ENCODE data around the gene SLC2A1.

Gene SLC2A1

DNA sequence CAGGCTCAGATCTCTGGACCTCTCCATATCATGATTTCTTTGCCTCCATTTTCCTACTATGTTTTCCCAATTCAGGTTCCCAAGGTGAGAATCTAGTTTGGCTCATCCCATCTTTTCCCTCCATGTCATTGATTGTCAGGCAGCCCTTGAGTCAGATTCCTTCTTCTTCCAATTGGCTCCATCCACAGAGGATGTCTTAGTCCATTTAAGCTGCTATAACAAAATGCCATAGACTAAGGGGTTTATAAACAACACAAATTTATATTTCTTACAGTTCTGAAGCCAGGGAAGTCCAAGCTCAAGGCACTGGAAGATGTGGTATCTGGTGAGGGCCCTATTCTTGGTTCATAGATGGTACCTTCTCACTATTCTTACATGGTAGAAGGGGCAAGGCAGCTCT, 42.8 kb upstream of the SLC2A1 start:
- peaks cover 11% of the 10 kb centered on the region; the same call in 1 of the 2 replicates for H3K27me3 ChIP-seq (ENCODE audit: control insufficient read depth, low read length)
- no peak for TF ChIP-seq CTCF (IDR thresholded peaks at IDR 0.05; ENCODE audit: low read depth, low read length, poor library complexity, severe bottlenecking)
- TF ChIP-seq EZH2phosphoT487 (IDR thresholded peaks at IDR 0.05; ENCODE audit: borderline replicate concordance, low read length), result no peak
- no peak overlapping the region for H3K27ac ChIP-seq (ENCODE audit: low read depth, low read length)
- H3K4me1 ChIP-seq (ENCODE audit: control insufficient read depth, low read length), result no peaks in the 10 kb centered on the region
- no peaks in the 10 kb centered on the region for H3F3A ChIP-seq (ENCODE audit: control insufficient read depth, insufficient read depth)
- no peak overlapping the region for H3K4me2 ChIP-seq (ENCODE audit: low read length)
- no peaks in the 10 kb centered on the region for H3K36me3 ChIP-seq (ENCODE audit: control insufficient read depth, low read length)
- H3K4me3 ChIP-seq (ENCODE audit: low read length), result no peak overlapping the region
- no peaks in the 10 kb centered on the region for H3K79me2 ChIP-seq (ENCODE audit: control insufficient read depth, low read length)
- no peaks in the 10 kb centered on the region for H3K9me2 ChIP-seq (replicated peaks; ENCODE audit: control insufficient read depth, low read length)
- no peaks in the 10 kb centered on the region for H3K9me3 ChIP-seq (ENCODE audit: control insufficient read depth, insufficient read depth, low read length)
- no peaks in the 10 kb centered on the region for H4K20me1 ChIP-seq (ENCODE audit: control insufficient read depth, insufficient read depth, low read depth, low read length)

DNA sequence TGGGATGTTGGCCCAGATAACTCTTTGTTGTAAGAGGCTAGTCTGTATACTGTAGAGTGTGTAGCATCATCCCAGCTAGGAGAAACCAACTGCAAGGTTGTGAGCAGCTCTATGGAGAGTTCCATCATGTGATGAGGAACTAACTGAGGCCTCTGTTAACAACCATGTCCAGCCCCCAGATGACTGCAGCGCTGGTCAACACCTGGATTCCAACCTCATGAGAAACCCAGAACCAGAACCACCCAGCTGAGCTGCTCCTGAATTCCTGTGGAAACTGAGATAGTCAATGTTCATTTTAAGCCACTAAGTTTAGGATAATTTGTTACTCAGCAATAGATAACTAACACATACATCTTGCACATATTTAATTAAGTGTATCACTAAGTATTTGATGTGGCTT, 41.6 kb upstream of the SLC2A1 start:
- Histone ChIP-seq H3K27ac (ENCODE audit: low read depth, low read length) (no peak overlapping the region), H3K4me1 (ENCODE audit: control insufficient read depth, low read length) (no peaks in the 10 kb centered on the region), H3K4me2 (ENCODE audit: low read length) (no peak overlapping the region), H3K9me2 (replicated peaks; ENCODE audit: control insufficient read depth, low read length) (no peaks in the 10 kb centered on the region), H3K27me3 (ENCODE audit: control insufficient read depth, low read length) (peaks cover 11% of the 10 kb centered on the region; the same call in 1 of the 2 replicates), H4K20me1 (ENCODE audit: control insufficient read depth, insufficient read depth, low read depth, low read length) (no peaks in the 10 kb centered on the region), H3K4me3 (ENCODE audit: low read length) (no peak overlapping the region), H3F3A (ENCODE audit: control insufficient read depth, insufficient read depth) (no peaks in the 10 kb centered on the region), H3K9me3 (ENCODE audit: control insufficient read depth, insufficient read depth, low read length) (no peaks in the 10 kb centered on the region), H3K36me3 (ENCODE audit: control insufficient read depth, low read length) (no peaks in the 10 kb centered on the region), H3K79me2 (ENCODE audit: control insufficient read depth, low read length) (no peaks in the 10 kb centered on the region)
- TF ChIP-seq EZH2phosphoT487 (IDR thresholded peaks at IDR 0.05; ENCODE audit: borderline replicate concordance, low read length), result no peak
- no peak for TF ChIP-seq CTCF (IDR thresholded peaks at IDR 0.05; ENCODE audit: low read depth, low read length, poor library complexity, severe bottlenecking)

DNA sequence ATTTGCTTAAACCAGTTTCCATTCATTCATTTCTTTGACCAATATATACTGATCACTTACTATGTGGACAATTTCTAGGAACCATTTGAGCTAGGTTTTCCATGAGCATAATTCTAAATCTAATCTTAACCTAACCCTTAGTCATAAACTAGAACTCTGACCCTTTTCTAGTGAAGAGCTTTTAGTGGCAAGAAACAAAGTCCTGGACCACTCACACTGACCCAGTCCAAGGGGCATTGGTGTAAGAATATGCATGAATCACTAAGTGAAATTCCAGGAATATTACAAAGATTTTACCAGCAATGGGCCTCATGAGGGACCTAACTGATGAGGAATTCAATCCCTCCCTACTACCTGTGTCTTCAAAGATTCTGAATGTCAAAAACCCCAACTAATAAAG, 40.6 kb upstream of the SLC2A1 start:
- H3K36me3 ChIP-seq (ENCODE audit: control insufficient read depth, low read length), result no peaks in the 10 kb centered on the region
- H3K4me2 ChIP-seq (ENCODE audit: low read length), result no peak overlapping the region
- no peak for TF ChIP-seq CTCF (IDR thresholded peaks at IDR 0.05; ENCODE audit: low read depth, low read length, poor library complexity, severe bottlenecking)
- no peak for TF ChIP-seq EZH2phosphoT487 (IDR thresholded peaks at IDR 0.05; ENCODE audit: borderline replicate concordance, low read length)
- no peaks in the 10 kb centered on the region for H3K79me2 ChIP-seq (ENCODE audit: control insufficient read depth, low read length)
- H3K27ac ChIP-seq (ENCODE audit: low read depth, low read length), result no peak overlapping the region
- H4K20me1 ChIP-seq (ENCODE audit: control insufficient read depth, insufficient read depth, low read depth, low read length), result no peaks in the 10 kb centered on the region
- no peaks in the 10 kb centered on the region for H3K4me1 ChIP-seq (ENCODE audit: control insufficient read depth, low read length)
- H3F3A ChIP-seq (ENCODE audit: control insufficient read depth, insufficient read depth), result no peaks in the 10 kb centered on the region
- no peaks in the 10 kb centered on the region for H3K9me2 ChIP-seq (replicated peaks; ENCODE audit: control insufficient read depth, low read length)
- peaks cover 11% of the 10 kb centered on the region; the same call in 1 of the 2 replicates for H3K27me3 ChIP-seq (ENCODE audit: control insufficient read depth, low read length)
- H3K9me3 ChIP-seq (ENCODE audit: control insufficient read depth, insufficient read depth, low read length), result no peaks in the 10 kb centered on the region
- no peak overlapping the region for H3K4me3 ChIP-seq (ENCODE audit: low read length)

All from DOHH2 (cell line).